Mesodermal cell (in vitro differentiated cells): ENCODE results near the gene TBC1D4.

Experiments used
- H3K27ac ChIP-seq: 2 replicates; pipeline ENCODE4 v1.7.0; 2013; ENCODE audit warnings: mild to moderate bottlenecking, low read depth, low read length, moderate library complexity; ENCODE audit not compliant: severe bottlenecking
- H3K36me3 ChIP-seq: 2 replicates; pipeline ENCODE4 v1.7.1; 2013; ENCODE audit warnings: mild to moderate bottlenecking, low read length, moderate library complexity; ENCODE audit not compliant: control insufficient read depth, insufficient read depth
- H3K4me1 ChIP-seq: one replicate; pipeline ENCODE4 v1.7.1; 2013; ENCODE audit warnings: mild to moderate bottlenecking, low read length; ENCODE audit not compliant: insufficient read depth, control insufficient read depth, poor library complexity, severe bottlenecking
- H3K4me3 ChIP-seq: 2 replicates; pipeline ENCODE4 v1.7.0; 2013; ENCODE audit warnings: low read length, control low read depth, mild to moderate bottlenecking; ENCODE audit not compliant: insufficient read depth, poor library complexity, severe bottlenecking; ENCODE audit errors: extremely low read depth
- H3K9me3 ChIP-seq: 2 replicates; pipeline ENCODE4 v1.7.1; 2013; ENCODE audit warnings: mild to moderate bottlenecking, low read length, moderate library complexity; ENCODE audit not compliant: control insufficient read depth
- WGBS, 2 experiments: methylation state at CpG; one replicate each; pipeline ENCODE4 v1.1.5; 2013; ENCODE audit warnings: missing lambda C conversion rate in 2 of 2; ENCODE audit not compliant: insufficient coverage in 2 of 2; 5-methylcytosine and 5-hydroxymethylcytosine counted together

TBC1D4 gene

GRCh38 chr13:75430436-75431209, 51.3 kb downstream of the TBC1D4 start:
- 95 to 96% methylated on average over 4 of the region's 8 CpGs for WGBS, 2 experiments

GRCh38 chr13:75426421-75426820, 55.5 kb downstream of the TBC1D4 start:
- H3K4me3 ChIP-seq = no peak overlapping the region
- H3K4me1 ChIP-seq = no peaks in the 10 kb centered on the region
- no peaks in the 10 kb centered on the region for H3K36me3 ChIP-seq
- H3K27ac ChIP-seq = no peak overlapping the region
- H3K9me3 ChIP-seq = no peaks in the 10 kb centered on the region

More at GRCh38 chr13:75430436-75431209, 51.3 kb downstream of the TBC1D4 start:
- no peak overlapping the region for H3K4me3 ChIP-seq
- H3K4me1 ChIP-seq = no peaks in the 10 kb centered on the region
- H3K27ac ChIP-seq = no peak overlapping the region
- no peaks in the 10 kb centered on the region for H3K9me3 ChIP-seq
- H3K36me3 ChIP-seq = no peaks in the 10 kb centered on the region

GRCh38 chr13:75425216-75426009, 56.6 kb downstream of the TBC1D4 start:
- no peak overlapping the region for H3K4me3 ChIP-seq
- H3K36me3 ChIP-seq = no peaks in the 10 kb centered on the region
- no peaks in the 10 kb centered on the region for H3K9me3 ChIP-seq
- no peaks in the 10 kb centered on the region for H3K4me1 ChIP-seq
- no CpG with 5 or more reads among the region's 3 CpGs for WGBS, 2 experiments
- no peak overlapping the region for H3K27ac ChIP-seq

- Histone ChIP-seq H3K4me3 (no peak overlapping the region), H3K9me3 (no peaks in the 10 kb centered on the region), H3K27ac (no peak overlapping the region), H3K4me1 (no peaks in the 10 kb centered on the region), H3K36me3 (no peaks in the 10 kb centered on the region)
- WGBS, 2 experiments = 93% methylated on average over 3 of the region's 3 CpGs; no CpG with 5 or more reads in 1 of the 2 experiments
Measured at GRCh38 chr13:75423946-75424345, 58.0 kb downstream of the TBC1D4 start.

DNA sequence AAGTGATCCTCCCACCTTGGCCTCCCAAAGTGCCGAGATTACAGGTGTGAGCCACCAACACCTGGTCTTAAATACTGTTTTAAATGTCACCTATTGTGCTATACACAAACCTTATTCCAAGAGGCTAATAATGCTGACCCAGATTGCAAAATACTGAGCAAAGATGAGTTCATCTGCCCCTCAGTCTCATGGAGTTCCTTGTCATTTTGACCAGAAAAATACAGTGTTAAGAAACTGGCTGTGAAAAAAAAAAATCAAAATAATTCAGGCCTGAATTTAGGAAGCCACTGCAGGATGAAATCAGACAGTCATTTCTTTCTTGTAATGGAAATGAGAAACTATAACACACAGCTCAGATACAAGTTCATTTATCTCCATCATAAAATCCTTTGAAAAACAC, 59.9 kb downstream of the TBC1D4 start:
- 100% methylated on average over 1 of the region's 1 CpG; no CpG with 5 or more reads in 1 of the 2 experiments for WGBS, 2 experiments
- Histone ChIP-seq H3K9me3 (no peaks in the 10 kb centered on the region), H3K4me1 (no peaks in the 10 kb centered on the region), H3K4me3 (no peak overlapping the region), H3K36me3 (no peaks in the 10 kb centered on the region), H3K27ac (no peak overlapping the region)

DNA sequence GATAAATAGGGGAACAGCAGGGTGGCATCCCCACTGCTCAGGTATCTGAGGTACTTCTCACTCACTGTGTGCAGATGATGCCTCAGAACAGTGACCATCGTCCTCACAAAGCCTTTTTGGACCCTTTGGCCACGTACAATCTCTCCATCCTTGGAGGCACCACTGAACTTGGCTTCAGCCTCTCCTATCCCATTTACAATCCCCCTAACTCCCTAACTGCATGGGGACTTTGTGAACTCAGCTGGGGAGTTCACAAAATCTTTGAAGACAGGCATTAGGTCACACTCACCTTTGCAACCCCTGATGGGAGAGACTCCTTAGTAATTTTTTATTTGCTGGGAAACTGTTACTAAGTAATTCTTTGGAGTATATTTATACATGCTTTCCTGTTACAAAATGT, 60.8 kb downstream of the TBC1D4 start:
- WGBS, 2 experiments = 89 to 95% methylated on average over 2 of the region's 2 CpGs
- Histone ChIP-seq H3K4me3 (no peak overlapping the region), H3K36me3 (no peaks in the 10 kb centered on the region), H3K9me3 (no peaks in the 10 kb centered on the region), H3K27ac (no peak overlapping the region), H3K4me1 (no peaks in the 10 kb centered on the region)

DNA sequence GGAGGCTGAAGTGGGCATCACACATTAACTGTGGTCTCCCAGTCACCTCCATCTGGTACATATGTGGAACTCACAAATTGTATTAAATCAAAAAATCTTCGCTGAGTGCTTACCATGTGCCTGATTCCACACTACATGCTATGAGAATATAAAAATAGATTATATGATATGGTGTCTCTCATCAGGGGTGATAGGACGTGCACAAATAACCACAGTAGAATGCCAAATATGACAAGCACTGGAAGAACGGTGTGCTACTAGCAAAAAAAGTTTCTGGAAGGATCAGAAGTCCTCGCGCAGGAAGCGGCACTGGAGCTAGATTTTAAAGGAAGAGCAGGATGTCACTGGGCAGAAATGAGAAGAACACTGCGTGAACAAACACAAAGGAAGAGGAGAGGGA, 62.3 kb downstream of the TBC1D4 start:
- Histone ChIP-seq H3K36me3 (no peaks in the 10 kb centered on the region), H3K27ac (no peak overlapping the region), H3K4me3 (no peak overlapping the region), H3K4me1 (no peaks in the 10 kb centered on the region), H3K9me3 (no peaks in the 10 kb centered on the region)
- WGBS, 2 experiments = 88 to 100% methylated on average over 4 to 7 of the region's 7 CpGs

DNA sequence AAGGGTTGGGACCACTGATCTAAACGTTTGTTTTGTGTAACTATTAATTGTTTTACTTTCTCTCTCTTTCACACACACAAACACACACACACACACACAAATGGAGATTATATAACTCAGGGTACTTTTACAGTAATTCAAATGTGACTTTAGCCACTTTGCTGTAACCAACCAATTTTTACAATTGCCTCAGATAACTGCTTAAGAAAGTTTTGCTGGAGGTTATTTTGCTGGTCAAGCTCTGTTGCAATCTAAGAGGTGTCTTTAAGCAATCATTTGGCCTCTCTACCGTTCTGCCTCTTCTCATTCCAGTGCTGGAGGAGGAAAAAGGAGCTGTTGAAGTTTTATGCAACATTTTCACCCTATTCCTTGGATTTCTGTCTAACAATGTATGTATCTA, 63.0 kb downstream of the TBC1D4 start:
- no peaks in the 10 kb centered on the region for H3K9me3 ChIP-seq
- no peak overlapping the region for H3K27ac ChIP-seq
- WGBS, 2 experiments = no CpG with 5 or more reads among the region's 2 CpGs
- no peak overlapping the region for H3K4me3 ChIP-seq
- no peaks in the 10 kb centered on the region for H3K4me1 ChIP-seq
- H3K36me3 ChIP-seq = no peaks in the 10 kb centered on the region

DNA sequence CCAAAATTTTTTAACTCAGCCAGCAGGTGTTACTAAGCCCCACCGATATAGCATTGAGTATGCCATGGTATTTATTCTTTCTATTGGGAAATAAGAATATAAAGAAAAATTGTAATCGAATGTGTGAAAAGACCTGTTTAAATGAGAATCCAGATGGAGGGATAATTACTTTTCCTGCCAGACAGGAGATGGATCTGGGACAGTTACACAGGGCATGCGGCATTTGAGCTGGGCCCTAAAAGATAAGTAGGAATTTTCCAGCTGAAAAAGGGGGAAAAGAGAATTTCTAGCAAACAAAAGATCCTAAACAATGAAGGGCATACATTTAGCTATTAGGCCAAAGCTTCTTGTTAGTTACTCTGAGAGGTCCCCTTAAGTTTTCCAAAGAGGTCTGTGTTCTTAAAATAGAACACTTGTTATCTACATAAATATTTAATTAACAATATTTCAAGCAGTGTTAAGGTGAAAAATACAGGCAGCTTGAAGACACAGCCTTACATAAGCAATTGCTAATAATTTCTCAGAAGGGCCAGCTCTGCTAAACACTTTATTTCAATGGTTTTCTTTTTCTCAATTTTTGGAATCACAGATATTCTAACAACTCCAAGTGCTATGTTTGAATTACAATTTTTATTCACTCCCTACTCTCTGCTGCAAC, 63.7 kb downstream of the TBC1D4 start:
- Histone ChIP-seq H3K36me3 (no peaks in the 10 kb centered on the region), H3K9me3 (no peaks in the 10 kb centered on the region), H3K4me1 (no peaks in the 10 kb centered on the region), H3K27ac (no peak overlapping the region), H3K4me3 (no peak overlapping the region)
- WGBS, 2 experiments = 92% methylated on average over 1 to 3 of the region's 3 CpGs

DNA sequence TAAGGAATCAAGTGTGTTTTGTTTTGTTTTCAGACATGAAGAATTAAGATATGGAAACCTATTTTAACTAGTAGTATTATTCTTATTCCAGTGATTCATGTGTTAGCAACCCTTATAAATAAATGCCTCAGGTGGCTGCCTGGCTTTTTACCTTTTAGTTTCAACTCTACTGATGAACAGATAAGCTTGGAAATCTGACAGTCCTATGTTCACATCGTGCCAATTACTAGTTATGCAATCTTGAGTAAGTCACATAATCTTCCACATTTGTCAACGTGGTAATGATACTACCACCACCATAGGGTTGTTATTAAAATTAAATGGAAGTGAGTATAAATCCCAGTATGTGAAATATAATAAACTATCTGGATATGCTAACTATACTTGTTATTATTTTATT, 64.3 kb downstream of the TBC1D4 start:
- no peak overlapping the region for H3K27ac ChIP-seq
- 83% methylated on average over 1 of the region's 2 CpGs; no CpG with 5 or more reads in 1 of the 2 experiments for WGBS, 2 experiments
- H3K4me1 ChIP-seq = no peaks in the 10 kb centered on the region
- H3K36me3 ChIP-seq = no peaks in the 10 kb centered on the region
- H3K9me3 ChIP-seq = no peaks in the 10 kb centered on the region
- no peak overlapping the region for H3K4me3 ChIP-seq
